Upper lobe of right lung (tissue), 1 donor: ENCODE data around the gene ANO5. TPM values are rescaled to one million over a fixed set of nuclear protein-coding genes. Genes with fewer than 3 reads are reported as not detected.

Experiments
- ATAC-seq: fragments of 200-7000 bp; cut with Tn5 transposase; one replicate; pipeline ENCODE4 v1.9.1; 2020; ENCODE audit warnings: mild to moderate bottlenecking, moderate library complexity
- DNase-seq: peaks from one replicate; pipeline ENCODE4 v3.0.0-alpha.2; 2020
- H3K27ac ChIP-seq: fragments of 200-600 bp; one replicate; pipeline ENCODE4 v1.8.0; 2022
- H3K27me3 ChIP-seq: fragments of 200-600 bp; one replicate; pipeline ENCODE4 v1.8.0; 2022; ENCODE audit warnings: mild to moderate bottlenecking
- H3K36me3 ChIP-seq: fragments of 200-600 bp; one replicate; pipeline ENCODE4 v1.8.0; 2022
- H3K4me1 ChIP-seq: fragments of 200-600 bp; one replicate; pipeline ENCODE4 v1.8.0; 2022
- H3K4me3 ChIP-seq: fragments of 200-600 bp; one replicate; pipeline ENCODE4 v1.8.0; 2022; ENCODE audit warnings: mild to moderate bottlenecking
- H3K9me3 ChIP-seq: fragments of 200-600 bp; one replicate; pipeline ENCODE4 v1.8.0; 2022
- intact Hi-C: fragments of 100-400 bp; cut with DNase I; formaldehyde crosslinking; loops from one replicate; pipeline ENCODE4 v1.11.0; 2022
- total RNA-seq: library from RNA; stranded (reverse); fragmentation: NEBNext Ultra II Directional; extraction: Animal tissue kit (Norgen Biotek cat#: 25700); gene quantifications from one replicate; pipeline ENCODE4 v1.2.1, GENCODE V29; 2021
- TF ChIP-seq, protein P1 (sequence below): fragments of 200-600 bp; IDR thresholded peaks from one replicate; pipeline ENCODE4 v1.8.0; 2022; ENCODE audit warnings: antibody characterized with exemption
- donor health status: DM: no; HTN: yes; CAD: no; lungs with severe emphysema.

The ANO5 gene
- total RNA-seq, 1 donor from 2014 or later: 5.9 TPM

DNA sequence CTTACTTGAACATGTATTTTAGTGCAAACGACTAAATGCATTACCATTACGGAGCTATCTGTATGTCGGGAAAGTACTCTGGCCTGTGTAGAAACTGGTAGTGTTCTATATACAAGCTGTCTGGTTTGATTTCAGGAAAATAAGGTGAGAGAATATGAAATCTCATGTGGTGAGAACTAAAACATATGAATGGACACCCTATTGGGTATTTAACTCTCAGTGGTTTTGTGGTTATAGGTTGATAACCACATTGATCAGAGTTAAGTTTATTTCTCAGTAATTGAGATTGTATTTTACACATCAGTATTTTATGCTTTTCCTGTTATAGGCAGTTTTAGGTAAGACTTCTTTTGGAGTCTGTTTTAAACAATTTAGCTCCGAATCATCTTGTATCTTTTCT, 10.4 kb downstream of the ANO5 start:
- TF ChIP-seq, protein P1, sequence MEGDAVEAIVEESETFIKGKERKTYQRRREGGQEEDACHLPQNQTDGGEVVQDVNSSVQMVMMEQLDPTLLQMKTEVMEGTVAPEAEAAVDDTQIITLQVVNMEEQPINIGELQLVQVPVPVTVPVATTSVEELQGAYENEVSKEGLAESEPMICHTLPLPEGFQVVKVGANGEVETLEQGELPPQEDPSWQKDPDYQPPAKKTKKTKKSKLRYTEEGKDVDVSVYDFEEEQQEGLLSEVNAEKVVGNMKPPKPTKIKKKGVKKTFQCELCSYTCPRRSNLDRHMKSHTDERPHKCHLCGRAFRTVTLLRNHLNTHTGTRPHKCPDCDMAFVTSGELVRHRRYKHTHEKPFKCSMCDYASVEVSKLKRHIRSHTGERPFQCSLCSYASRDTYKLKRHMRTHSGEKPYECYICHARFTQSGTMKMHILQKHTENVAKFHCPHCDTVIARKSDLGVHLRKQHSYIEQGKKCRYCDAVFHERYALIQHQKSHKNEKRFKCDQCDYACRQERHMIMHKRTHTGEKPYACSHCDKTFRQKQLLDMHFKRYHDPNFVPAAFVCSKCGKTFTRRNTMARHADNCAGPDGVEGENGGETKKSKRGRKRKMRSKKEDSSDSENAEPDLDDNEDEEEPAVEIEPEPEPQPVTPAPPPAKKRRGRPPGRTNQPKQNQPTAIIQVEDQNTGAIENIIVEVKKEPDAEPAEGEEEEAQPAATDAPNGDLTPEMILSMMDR: no peak
- H3K36me3 ChIP-seq: no peaks in the 10 kb centered on the region
- intact Hi-C loops: no loop called here

DNA sequence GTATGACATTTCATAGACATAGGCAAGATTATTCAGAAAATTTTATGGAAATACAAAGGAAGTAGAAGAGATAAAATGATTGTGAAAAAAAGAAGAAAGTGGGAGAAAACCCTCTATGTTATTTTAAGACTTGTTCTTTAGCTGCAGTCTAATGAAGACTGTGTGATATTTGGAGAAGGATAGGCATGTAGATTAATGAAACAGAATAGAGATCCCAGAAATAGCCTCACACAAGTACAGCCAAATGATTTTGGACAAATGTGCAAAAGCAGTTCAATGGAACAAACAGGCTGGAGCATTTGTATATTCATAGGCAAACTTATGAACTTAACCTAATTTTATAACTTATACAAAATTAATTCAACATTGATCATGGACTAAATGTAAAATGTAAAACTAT, 14.3 kb downstream of the ANO5 start:
- no peak overlapping the region for H3K27ac ChIP-seq
- H3K4me1 ChIP-seq: no peaks in the 10 kb centered on the region

More for the DNA sequence above, 10.4 kb downstream of the ANO5 start:
- no peak for DNase-seq
- H3K27me3 ChIP-seq: no peaks in the 10 kb centered on the region
- no peak overlapping the region for H3K27ac ChIP-seq
- no peaks in the 10 kb centered on the region for H3K4me1 ChIP-seq
- no peak overlapping the region for H3K4me3 ChIP-seq
- no peaks in the 10 kb centered on the region for H3K9me3 ChIP-seq
- no peak for ATAC-seq

DNA sequence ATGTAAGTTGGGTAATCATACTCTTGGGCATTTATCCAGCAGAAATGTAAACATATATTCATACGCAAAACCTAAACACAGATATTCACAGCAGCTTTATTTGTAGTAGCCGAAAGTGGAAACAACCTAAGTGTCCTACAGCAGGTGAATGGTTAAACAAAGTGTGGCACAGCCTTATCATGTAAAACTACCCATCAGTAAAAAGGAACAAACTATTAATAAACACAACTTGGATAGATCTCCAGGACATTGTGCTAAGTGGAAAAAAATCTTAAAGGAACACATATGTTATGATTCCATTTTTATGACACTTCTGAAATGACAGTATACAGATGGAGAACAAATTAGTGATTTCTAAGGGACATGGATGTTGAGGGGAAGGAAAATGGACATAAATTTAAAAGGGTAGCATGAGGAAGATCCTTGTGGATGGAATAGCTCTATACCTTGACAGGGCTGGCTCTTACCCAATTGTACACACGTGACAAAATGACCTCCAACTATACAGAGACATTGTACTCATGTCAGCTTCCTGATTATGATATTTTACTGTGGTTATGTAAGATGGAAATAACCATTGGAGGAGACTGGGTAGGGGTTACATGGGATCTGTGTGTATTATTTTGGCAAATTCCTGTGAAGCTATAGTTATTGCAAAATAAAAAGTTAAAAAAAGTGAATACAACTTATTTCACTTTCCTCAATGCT, 15.4 kb downstream of the ANO5 start:
- ATAC-seq: no peak
- no peak for DNase-seq
- Histone ChIP-seq H3K4me3 (no peak overlapping the region), H3K4me1 (no peaks in the 10 kb centered on the region), H3K27me3 (no peaks in the 10 kb centered on the region), H3K9me3 (no peaks in the 10 kb centered on the region), H3K27ac (no peak overlapping the region), H3K36me3 (no peaks in the 10 kb centered on the region)
- TF ChIP-seq, protein P1: no peak
- intact Hi-C loops: no loop called here

More for the DNA sequence above, 14.3 kb downstream of the ANO5 start:
- DNase-seq (no peak), ATAC-seq (no peak)
- TF ChIP-seq, protein P1: no peak
- Histone ChIP-seq H3K9me3 (no peaks in the 10 kb centered on the region), H3K27me3 (no peaks in the 10 kb centered on the region), H3K4me3 (no peak overlapping the region), H3K36me3 (no peaks in the 10 kb centered on the region)
- intact Hi-C loops: no loop called here

DNA sequence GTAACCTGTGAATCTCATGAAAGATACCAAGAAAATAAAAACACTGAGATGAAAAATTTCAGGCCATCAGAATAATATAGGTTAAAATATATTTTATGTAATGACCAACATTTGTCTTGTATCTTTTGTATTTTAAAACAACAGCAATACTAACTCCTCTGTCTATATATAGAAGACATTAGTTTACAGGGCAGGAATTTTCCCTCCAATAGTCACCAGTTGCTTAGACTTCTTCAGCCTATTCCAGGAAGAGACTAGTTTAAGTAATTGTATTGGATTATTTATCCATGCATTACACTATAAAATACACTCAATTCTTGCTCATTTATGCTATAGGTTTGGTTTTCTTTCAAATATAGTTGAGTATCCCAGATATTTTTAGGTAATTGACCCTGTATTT, 24.1 kb downstream of the ANO5 start:
- Histone ChIP-seq H3K4me1 (no peaks in the 10 kb centered on the region), H3K9me3 (no peaks in the 10 kb centered on the region), H3K36me3 (no peaks in the 10 kb centered on the region), H3K4me3 (no peak overlapping the region), H3K27me3 (no peaks in the 10 kb centered on the region), H3K27ac (no peak overlapping the region)
- intact Hi-C loops: no loop called here
- TF ChIP-seq, protein P1: no peak
- DNase-seq: no peak
- ATAC-seq: no peak

DNA sequence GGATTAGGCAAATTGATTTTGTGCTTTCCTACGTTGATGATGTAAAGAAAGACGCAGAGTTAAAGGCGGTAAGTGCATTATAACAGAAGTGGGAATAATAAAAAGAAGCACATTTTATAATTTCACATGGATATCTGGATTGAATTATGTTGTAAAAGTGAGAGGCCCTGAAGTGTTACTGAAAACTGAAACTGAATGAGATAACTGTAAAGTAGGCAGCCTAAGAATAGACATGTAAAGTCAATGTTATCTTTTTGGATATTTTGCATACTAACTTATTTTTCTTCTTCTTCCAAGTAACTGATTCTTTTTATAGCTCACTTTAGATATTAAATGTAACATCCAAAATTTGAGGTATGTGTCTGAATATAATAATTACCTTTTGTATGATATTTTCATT, 28.3 kb downstream of the ANO5 start:
- no peak for ATAC-seq
- intact Hi-C loops: no loop called here
- no peaks in the 10 kb centered on the region for H3K27me3 ChIP-seq

More for the DNA sequence above, 28.3 kb downstream of the ANO5 start:
- Histone ChIP-seq H3K27ac (no peak overlapping the region), H3K4me3 (no peak overlapping the region), H3K36me3 (peaks cover 4% of the 10 kb centered on the region), H3K9me3 (no peaks in the 10 kb centered on the region), H3K4me1 (no peaks in the 10 kb centered on the region)
- no peak for DNase-seq
- TF ChIP-seq, protein P1: no peak
